GM12891 (cell line): ENCODE results near the gene WDR62.

ENCODE experiments used
- DNase-seq: peaks from one replicate; pipeline ENCODE4 v3.0.0; 2011; ENCODE audit warnings: low spot score; ENCODE audit not compliant: insufficient read length
- FAIRE-seq: peaks from 2 replicates; lab custom pipeline; 2011; peaks lifted over from hg19 to GRCh38; lab: Jason Lieb, UNC
- PAX5 ChIP-seq: IDR thresholded peaks from 2 replicates; pipeline ENCODE4 v1.6.1; 2011; ENCODE audit warnings: low read length, moderate library complexity, mild to moderate bottlenecking; ENCODE audit not compliant: insufficient read depth, severe bottlenecking
- POLR2A ChIP-seq: IDR thresholded peaks from 2 replicates; pipeline ENCODE4 v1.6.1; 2011; ENCODE audit warnings: low read depth, low read length, control low read depth
- POLR2AphosphoS5 ChIP-seq: IDR thresholded peaks from 2 replicates; pipeline ENCODE4 v1.6.1; 2011; ENCODE audit warnings: low read depth, low read length, control low read depth
- POU2F2 ChIP-seq: IDR thresholded peaks from 2 replicates; pipeline ENCODE4 v1.6.1; 2011; ENCODE audit warnings: low read depth, mild to moderate bottlenecking, control low read depth, low read length, moderate library complexity
- SPI1 ChIP-seq: IDR thresholded peaks from 2 replicates; pipeline ENCODE4 v1.6.1; 2011; ENCODE audit warnings: low read depth, low read length, control low read depth
- TAF1 ChIP-seq: IDR thresholded peaks from 2 replicates; pipeline ENCODE4 v1.6.1; 2011; ENCODE audit warnings: low read depth, low read length, control low read depth

The WDR62 gene

DNA sequence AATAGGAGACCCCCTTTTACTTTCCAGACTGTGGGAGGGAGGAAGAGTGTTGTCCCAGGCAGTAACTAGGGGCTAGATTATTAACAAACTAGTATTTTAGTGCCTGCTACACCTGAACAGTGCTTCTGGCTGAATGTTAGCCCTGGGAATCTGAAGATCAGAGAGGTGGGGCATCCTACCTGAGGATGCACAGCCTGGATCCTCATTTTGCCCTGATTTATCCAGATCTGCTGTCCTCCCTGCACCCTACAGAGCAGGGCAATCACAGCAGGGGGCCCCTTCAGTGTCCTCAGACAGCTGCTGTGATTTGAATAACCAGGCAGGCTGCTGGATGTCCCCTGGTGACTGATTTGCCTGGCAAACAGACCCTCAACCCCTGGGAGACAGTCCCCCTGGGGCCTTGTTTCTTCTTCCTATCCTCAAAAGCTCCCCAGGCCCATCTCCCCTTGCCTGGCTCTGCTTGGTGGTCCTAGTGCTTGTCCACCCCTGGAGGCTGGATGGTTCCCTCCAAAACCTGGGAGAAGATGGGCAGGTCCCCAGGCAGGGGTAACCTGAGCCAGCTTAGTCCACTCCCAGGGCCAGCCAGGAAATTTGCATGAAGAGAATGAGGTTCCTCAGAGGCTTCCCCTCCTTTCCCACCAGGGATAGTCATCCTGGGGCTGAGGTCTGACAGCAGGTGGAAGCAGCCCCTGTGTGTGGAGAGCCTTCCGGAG is 55.9 kb downstream of the WDR62 start, which contains the start of gene OVOL3:
OVOL3 (plus strand) TSS at position 657 of the 713 bp plus-strand sequence. CDS start 60 bp downstream, outside the sequence.
- DNase-seq (no peak), FAIRE-seq (no peak)
- no peak for TF ChIP-seq PAX5
- TF ChIP-seq SPI1 = no peak
- TF ChIP-seq POLR2AphosphoS5 = no peak
- TF ChIP-seq POU2F2 = no peak
- TF ChIP-seq TAF1 = no peak
- TF ChIP-seq POLR2A = no peak

- FAIRE-seq = no peak
Measured at GRCh38 chr19:36111200-36111539, 56.5 kb downstream of the WDR62 start.

GRCh38 chr19:36112678-36113077 is 58.0 kb downstream of the WDR62 start:
- no peak for DNase-seq
- no peak for TF ChIP-seq POU2F2
- TF ChIP-seq TAF1 = no peak
- TF ChIP-seq POLR2A = no peak
- TF ChIP-seq PAX5 = no peak
- no peak for TF ChIP-seq SPI1
- no peak for FAIRE-seq

More at GRCh38 chr19:36111200-36111539, 56.5 kb downstream of the WDR62 start:
- DNase-seq = no peak
- TF ChIP-seq POLR2A (no peak), POLR2AphosphoS5 (no peak), PAX5 (no peak), POU2F2 (no peak), SPI1 (no peak), TAF1 (no peak)

DNA sequence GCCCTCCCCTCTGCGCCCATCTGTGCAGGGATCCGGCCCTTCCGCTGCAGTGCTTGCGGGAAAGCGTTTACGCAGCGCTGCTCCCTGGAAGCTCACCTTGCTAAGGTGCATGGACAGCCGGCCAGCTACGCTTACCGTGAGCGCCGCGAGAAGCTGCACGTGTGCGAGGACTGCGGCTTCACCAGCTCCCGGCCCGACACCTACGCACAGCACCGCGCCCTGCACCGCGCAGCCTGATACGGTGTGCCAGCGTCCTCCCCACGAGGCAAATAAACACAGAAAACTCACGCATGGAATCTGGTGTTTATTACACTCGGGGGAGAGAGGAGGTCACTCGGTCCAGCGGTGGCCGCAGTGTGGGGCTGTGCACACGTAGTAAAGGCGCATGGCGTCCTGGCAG is 58.7 kb downstream of the WDR62 start:
- FAIRE-seq (no peak), DNase-seq (no peak)
- TF ChIP-seq TAF1 (no peak), POU2F2 (no peak), PAX5 (no peak), POLR2AphosphoS5 (no peak), SPI1 (no peak), POLR2A (no peak)

DNA sequence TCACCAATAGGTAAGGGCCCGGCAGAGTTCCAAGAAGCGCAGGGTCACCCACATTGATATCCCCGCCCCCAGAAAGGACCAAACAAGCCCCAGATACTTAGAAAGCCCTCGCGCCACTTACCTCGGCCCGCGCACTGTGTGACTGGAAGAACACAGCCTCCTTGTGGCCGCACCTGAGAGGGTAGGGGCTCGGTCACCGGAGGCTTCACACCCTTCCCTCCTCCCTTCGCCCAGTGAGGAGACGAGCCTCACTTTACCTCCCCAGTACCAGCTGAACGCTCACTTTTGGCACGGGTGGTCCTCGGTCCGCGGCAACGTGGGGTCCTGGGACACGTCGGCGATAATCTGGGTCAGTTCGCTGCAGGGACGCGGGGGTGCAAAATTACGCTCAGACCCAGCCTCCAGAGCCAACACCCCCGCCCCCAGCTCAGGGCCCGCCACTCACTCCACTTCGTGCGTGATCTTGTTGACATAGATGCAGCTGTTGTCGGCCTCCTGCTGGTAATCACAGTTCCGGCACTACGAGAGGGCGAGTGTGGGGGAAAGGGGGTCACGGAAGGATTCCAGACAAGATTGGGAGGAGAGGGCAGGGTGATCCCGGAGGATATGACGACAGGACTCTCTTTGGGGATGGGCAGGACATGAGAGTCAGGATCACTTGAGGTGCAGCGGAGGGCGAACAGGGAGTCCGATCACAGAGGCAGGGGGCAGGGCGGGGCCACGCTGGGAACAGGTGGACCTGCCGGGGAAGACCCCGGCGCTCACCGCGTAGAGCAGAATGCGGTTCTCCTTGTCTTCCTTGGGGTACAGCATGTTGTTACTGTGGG is 59.4 kb downstream of the WDR62 start:
- FAIRE-seq (peak; percentile 52), DNase-seq (no peak)
- TF ChIP-seq POLR2AphosphoS5 (no peak), PAX5 (no peak), POLR2A (no peak), SPI1 (no peak), POU2F2 (no peak; the same call in 1 of the 2 replicates), TAF1 (no peak)

DNA sequence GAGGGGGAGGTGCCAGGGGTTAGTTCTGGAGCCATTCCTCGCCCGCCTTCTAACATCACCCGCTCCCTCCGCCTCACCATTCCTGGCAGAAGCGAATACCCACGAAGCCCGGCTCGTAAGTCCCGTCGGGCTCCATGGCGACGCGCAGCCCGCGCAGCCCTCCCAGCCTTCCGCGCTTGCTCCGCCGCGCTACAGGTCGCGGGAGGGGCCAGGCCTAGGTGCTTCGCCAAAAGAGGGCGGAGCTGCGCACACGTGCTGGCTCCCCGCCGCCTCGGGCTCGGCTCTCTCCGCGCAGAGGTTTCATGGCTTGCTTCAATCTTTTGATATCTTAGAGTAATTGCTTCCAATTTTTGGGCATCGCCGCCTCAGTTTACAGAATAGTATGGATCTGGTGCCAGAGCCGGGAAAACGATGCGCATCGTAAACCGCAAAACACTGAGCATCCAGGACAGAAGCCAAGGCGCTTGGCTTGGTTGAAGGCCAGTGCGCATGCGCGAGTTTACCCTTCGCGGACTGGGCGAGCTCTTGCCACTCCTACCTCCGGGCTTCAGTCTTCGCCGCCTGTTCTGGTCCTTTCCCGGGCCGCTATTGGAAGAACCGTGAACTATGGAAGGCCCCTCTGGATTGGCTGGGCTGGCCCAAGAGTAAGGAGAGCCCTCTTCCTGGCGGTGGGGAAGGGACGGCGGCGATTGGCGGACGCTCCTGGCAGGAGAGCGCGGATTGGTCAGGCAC is 60.2 kb downstream of the WDR62 start, which contains the start of gene POLR2I:
POLR2I (minus strand) TSS at position 155 of the 732 bp plus-strand sequence; CDS start at position 136, 19 bp downstream.
- DNase-seq (peak; percentile 96), FAIRE-seq (peak; percentile 99)
- TF ChIP-seq POLR2AphosphoS5 = peak; percentile 49
- TF ChIP-seq TAF1 = peak; percentile 68
- TF ChIP-seq SPI1 = no peak
- TF ChIP-seq PAX5 = no peak
- 0 out of 2 replicates have a peak, but pooled peaks have one; percentile 20 for TF ChIP-seq POU2F2
- peak; percentile 75; the same call in 1 of the 2 replicates for TF ChIP-seq POLR2A

GRCh38 chr19:36115453-36116343 is 61.0 kb downstream of the WDR62 start, which contains the start of gene TBCB:
TSS of gene TBCB (plus strand) at chr19:36115468. CDS start at chr19:36115561, 93 bp downstream.
- FAIRE-seq (no peak), DNase-seq (peak; percentile 86)
- peak; percentile 68; the same call in 1 of the 2 replicates for TF ChIP-seq POLR2A
- no peak for TF ChIP-seq PAX5
- TF ChIP-seq TAF1 = peak; percentile 76
- no peak for TF ChIP-seq POU2F2
- TF ChIP-seq POLR2AphosphoS5 = peak; percentile 71; the same call in 1 of the 2 replicates
- TF ChIP-seq SPI1 = no peak

DNA sequence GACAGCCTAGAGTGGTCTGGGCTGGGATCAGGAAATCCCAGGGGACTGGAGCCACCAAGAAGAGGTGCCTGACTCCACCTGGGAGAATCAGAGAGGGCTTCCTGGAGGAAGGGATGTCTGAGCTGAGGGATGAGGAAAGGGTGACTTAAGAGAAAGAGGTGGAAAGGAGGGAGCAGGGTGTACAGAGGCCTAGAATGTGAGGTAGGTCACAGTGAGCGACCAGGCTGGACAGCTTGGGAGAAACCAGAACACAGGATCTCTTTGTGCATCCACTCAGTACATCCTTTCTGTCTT is 61.6 kb downstream of the WDR62 start:
- FAIRE-seq (no peak), DNase-seq (no peak)
- TF ChIP-seq POLR2A (no peak), POLR2AphosphoS5 (no peak), TAF1 (no peak), SPI1 (no peak), PAX5 (no peak), POU2F2 (no peak)
